ENCODE results near the gene MAGI3.

DNA sequence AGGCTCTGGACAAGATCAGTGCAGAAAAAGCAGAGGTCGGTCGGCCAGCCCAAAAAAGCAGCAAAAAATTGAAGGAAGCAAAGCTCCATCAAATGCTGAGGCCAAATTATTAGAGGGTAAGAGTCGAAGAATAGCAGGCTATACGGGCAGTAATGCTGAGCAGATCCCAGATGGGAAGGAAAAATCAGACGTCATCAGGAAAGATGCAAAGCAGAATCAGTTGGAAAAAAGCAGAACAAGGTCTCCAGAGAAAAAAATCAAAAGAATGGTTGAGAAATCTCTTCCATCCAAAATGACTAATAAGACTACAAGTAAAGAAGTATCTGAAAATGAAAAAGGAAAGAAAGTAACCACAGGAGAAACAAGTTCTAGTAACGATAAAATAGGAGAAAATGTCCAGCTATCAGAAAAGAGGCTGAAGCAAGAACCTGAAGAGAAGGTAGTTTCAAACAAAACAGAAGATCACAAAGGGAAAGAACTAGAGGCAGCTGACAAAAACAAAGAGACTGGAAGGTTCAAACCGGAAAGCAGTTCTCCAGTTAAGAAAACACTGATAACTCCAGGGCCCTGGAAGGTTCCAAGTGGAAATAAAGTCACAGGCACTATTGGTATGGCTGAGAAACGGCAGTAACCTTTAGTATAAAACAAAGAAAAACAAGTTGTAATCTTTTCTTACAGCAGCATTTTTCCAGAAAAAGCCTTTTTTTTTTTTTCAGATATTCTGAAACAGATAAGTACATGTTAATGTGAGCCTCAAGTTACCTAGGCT lies 293.3 kb downstream of the MAGI3 start:
- TF ChIP-seq, protein P1, sequence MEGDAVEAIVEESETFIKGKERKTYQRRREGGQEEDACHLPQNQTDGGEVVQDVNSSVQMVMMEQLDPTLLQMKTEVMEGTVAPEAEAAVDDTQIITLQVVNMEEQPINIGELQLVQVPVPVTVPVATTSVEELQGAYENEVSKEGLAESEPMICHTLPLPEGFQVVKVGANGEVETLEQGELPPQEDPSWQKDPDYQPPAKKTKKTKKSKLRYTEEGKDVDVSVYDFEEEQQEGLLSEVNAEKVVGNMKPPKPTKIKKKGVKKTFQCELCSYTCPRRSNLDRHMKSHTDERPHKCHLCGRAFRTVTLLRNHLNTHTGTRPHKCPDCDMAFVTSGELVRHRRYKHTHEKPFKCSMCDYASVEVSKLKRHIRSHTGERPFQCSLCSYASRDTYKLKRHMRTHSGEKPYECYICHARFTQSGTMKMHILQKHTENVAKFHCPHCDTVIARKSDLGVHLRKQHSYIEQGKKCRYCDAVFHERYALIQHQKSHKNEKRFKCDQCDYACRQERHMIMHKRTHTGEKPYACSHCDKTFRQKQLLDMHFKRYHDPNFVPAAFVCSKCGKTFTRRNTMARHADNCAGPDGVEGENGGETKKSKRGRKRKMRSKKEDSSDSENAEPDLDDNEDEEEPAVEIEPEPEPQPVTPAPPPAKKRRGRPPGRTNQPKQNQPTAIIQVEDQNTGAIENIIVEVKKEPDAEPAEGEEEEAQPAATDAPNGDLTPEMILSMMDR (IDR thresholded peaks at IDR 0.05; ENCODE audit: poor library complexity, severe bottlenecking), result no peak
- TF ChIP-seq EZH2 (IDR thresholded peaks at IDR 0.05; ENCODE audit: borderline replicate concordance, insufficient read depth, low read length, poor library complexity, severe bottlenecking) (no peak), RAD21 (conservative IDR thresholded peaks at IDR 0.05) (no peak), POLR2AphosphoS5 (IDR thresholded peaks at IDR 0.05) (no peak), MXI1 (conservative IDR thresholded peaks at IDR 0.05; ENCODE audit: poor library complexity, severe bottlenecking) (no peak), EP300 (conservative IDR thresholded peaks at IDR 0.05; ENCODE audit: poor library complexity, severe bottlenecking) (no peak), SMC3 (conservative IDR thresholded peaks at IDR 0.05; ENCODE audit: poor library complexity) (no peak), TAF1 (IDR thresholded peaks at IDR 0.05; ENCODE audit: low read depth) (no peak)
- TF ChIP-seq, protein P2, sequence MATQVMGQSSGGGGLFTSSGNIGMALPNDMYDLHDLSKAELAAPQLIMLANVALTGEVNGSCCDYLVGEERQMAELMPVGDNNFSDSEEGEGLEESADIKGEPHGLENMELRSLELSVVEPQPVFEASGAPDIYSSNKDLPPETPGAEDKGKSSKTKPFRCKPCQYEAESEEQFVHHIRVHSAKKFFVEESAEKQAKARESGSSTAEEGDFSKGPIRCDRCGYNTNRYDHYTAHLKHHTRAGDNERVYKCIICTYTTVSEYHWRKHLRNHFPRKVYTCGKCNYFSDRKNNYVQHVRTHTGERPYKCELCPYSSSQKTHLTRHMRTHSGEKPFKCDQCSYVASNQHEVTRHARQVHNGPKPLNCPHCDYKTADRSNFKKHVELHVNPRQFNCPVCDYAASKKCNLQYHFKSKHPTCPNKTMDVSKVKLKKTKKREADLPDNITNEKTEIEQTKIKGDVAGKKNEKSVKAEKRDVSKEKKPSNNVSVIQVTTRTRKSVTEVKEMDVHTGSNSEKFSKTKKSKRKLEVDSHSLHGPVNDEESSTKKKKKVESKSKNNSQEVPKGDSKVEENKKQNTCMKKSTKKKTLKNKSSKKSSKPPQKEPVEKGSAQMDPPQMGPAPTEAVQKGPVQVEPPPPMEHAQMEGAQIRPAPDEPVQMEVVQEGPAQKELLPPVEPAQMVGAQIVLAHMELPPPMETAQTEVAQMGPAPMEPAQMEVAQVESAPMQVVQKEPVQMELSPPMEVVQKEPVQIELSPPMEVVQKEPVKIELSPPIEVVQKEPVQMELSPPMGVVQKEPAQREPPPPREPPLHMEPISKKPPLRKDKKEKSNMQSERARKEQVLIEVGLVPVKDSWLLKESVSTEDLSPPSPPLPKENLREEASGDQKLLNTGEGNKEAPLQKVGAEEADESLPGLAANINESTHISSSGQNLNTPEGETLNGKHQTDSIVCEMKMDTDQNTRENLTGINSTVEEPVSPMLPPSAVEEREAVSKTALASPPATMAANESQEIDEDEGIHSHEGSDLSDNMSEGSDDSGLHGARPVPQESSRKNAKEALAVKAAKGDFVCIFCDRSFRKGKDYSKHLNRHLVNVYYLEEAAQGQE (IDR thresholded peaks at IDR 0.05; ENCODE audit: borderline replicate concordance), result no peak

All from neural cell (in vitro differentiated cells).